IPS DF 4.7 (cell line): ENCODE data around the gene EMX1.

ENCODE experiments used
- DNase-seq: peaks from one replicate; pipeline ENCODE4 v3.0.0-alpha.2; 2013; ENCODE audit warnings: low spot score; ENCODE audit errors: extremely low read depth

EMX1 gene

GRCh38 chr2:72956936-72957335 lies 39.6 kb downstream of the EMX1 start:
- no peak for DNase-seq

DNA sequence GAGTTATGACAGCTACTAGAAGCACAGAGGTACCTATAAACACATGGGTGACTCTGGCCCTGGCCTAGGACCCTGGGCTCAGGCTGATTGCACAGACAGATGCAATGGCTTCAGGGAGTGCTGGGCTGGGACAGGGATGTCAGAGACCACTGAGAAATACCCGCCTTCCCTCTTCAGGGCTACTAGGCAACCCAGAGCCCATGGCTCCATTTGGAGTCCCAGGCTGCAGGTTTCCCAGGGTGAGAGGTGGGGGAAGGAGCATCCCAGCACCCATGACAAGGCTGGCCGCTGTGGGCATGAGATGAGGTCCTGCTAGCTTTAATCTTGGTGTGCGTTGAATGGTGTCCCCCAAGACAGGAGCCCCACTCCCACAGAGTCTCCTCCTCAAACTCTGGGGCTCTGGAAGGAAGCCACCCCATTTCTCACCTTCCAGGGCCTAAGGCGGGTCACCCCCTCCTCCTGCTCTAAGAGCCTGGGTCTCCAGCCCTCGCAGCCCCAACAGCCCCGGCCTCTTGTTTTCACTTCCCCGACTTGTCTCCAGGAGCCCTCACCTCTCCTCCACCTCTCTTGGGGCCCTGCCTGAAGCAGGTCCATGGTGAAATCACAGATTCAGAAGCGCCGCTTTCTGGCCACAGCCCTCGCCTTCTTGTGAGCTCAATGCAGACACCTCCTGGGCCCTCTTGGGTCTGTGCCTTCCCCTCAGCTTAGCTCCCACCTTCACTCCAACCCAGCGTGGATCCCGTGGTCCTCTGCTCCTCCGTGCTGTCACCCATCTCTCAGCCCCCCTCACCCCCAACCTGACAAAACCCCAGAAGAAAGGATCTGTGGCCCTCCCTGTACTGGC lies 41.4 kb downstream of the EMX1 start:
- no peak for DNase-seq

DNA sequence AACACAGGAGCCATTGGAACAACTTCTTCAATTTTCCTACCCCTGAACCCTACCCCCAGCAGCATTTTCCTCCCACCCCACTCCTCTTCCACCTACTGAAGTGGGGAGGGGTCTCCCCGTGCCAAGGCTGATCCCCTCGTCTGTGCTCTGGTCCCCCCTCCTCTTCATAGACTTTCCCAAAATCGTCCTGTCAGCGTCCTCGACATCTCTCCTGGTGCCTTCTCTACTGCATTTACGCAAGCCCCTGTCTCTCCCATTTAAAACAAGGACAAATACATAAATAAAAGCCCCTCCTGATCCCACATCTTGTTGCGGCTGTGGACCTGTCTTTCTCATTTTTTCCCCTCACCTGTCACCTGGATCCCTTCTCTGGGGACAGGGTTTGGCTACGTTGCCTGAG lies 42.2 kb downstream of the EMX1 start:
- no peak for DNase-seq

GRCh38 chr2:72959995-72960981 lies 43.0 kb downstream of the EMX1 start:
- no peak for DNase-seq

GRCh38 chr2:72961036-72961720 lies 43.9 kb downstream of the EMX1 start:
- DNase-seq: no peak

- DNase-seq: no peak
Observed at GRCh38 chr2:72961853-72962468, 44.6 kb downstream of the EMX1 start.

DNA sequence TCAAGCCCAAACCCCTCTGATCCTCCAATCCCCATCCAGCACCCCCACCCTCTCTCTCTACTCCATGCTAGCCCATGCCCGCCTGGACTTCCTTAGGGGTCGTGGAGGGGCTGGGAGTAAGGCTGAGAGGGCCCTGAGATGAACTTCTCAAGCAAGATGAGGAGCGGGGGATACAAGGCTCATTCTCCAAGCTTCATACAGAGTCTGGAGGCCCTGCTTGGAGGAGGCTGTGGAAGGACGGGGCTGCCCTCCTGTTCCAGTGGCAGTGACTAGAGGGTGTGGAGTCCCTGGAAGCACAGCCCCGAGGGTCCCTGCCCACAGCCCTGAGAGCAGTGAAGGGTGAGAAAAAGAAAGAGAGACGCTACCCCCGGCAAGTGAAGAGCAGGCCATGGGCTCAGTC lies 45.6 kb downstream of the EMX1 start:
- no peak for DNase-seq

DNA sequence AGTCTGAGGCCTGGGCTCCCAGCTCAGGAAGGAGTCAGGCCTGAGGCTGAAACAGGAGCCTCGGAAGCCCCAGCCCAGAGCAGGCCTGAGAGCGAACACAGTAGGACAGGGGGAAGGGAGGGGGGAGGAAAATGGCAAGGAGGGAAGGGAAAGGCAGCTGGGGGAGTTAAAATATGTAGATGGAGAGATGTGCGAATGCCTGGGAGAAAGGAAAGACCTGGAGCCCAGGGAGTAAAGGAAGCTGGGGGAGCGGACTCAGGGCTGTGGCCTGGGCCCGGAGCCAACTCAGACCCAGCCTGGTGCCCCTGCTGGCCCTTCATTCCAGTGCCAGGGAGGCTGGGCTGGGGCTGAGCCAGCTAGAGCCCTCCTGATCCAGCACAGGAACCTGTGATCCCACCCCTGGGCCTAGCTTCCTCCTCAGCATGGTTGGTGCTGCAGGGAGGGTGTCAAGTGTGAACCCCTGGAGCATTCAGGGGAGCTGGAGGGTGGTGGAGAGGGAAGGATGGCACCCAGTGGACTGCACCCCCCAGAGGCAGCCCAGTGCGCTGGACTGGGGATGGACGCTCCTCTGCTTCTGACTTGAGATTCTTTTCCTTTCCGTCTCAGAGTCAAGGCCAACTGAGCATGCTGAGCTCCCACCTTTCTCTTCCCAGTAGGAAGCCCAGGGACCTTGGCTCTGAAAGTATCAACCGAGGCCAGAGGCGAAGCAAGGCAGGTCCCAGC lies 46.3 kb downstream of the EMX1 start:
- DNase-seq: no peak

DNA sequence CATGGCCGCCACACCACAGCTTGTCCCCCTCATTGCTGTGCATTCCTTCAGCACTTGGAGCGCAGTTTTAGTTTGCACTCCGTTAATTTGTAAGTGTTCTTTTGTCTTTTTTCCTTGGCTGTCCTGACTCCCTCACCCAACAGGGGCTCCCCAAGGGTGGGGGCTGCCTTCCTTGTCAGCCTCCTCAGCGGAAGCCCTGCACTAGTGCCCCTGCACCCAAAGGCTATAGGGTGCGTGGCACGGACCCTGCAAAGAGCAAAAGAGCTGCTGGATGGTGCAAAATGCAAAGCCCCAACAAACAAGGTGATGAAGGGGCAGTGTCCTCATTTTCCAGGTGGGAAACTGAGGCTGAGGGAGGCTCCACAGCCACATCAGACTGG lies 46.8 kb downstream of the EMX1 start:
- no peak for DNase-seq

- no peak for DNase-seq
Observed at GRCh38 chr2:72965016-72965415, 47.7 kb downstream of the EMX1 start.

DNA sequence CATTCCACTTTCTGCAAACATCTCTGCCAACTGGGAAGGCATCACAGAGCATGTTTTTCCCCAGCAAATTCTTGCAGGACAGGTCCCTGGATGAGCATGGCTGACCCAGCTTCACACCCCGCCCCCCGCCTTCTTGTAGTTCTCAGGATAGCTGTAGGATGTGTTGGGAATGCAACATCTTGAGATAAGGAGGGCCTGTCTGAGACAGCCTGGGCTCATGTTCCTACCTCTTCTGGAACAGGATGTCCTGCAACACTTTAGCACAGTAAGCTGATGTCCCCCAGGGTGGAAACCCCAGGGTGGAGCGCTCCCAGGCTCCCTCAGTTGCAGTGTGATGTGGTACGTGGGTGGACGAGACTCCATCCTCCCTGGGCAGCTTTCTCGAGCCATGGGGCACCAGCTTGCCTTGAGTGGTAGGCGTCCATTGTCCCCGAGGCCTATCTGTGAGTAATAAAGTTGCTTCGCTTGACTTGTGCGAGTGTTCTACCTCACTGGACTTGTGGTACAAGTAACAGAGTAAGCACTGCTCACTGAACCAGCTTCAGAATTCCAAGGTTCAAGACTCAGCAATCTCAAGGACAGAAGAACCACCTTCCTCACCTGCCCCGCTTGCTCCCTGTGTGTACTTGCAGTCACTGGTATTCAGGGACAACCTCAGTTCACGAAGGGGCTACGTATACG lies 48.6 kb downstream of the EMX1 start:
- no peak for DNase-seq

- no peak for DNase-seq
Observed at GRCh38 chr2:72968286-72968685, 51.0 kb downstream of the EMX1 start.

GRCh38 chr2:72969706-72970105 lies 52.4 kb downstream of the EMX1 start:
- DNase-seq: no peak

DNA sequence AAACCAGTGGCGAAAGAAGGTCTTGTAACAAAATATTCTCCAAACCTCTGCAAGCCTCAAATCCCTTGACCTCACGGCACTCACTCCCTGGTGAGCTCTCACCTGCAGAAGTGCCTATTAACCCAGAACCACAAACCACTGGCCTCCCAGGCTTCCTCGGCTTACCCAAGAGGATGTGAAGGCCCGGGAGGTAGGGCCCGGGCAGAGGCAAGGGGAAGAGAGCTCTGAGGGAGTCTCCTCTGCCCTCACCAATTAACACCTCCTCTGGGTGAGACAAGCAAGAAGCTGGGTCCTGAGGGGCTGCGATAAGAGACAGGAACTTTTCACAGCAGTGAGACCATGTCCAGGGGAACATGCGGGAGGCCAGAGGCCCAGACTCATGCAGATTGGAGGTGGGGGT lies 53.7 kb downstream of the EMX1 start:
- no peak for DNase-seq

- no peak for DNase-seq
Observed at GRCh38 chr2:72972352-72973136, 55.2 kb downstream of the EMX1 start.

GRCh38 chr2:72973137-72973535 lies 55.8 kb downstream of the EMX1 start:
- DNase-seq: no peak

- DNase-seq: no peak
Observed at GRCh38 chr2:72973566-72974435, 56.5 kb downstream of the EMX1 start.

DNA sequence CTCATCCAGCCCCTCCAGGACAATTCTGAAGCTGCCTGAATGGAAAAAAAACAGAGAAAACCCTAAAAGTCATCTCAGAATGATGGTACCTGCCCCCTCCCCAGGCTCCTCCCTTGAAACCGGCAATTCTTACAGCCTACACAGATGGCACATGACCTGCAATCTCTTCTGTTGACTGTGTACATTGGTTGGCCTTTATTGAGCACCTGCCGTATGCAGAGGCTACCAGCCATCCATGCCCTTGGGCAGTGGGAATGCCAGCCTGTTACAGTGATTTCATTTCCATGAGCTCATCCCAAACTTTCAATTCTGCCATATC lies 57.1 kb downstream of the EMX1 start:
- DNase-seq: no peak

DNA sequence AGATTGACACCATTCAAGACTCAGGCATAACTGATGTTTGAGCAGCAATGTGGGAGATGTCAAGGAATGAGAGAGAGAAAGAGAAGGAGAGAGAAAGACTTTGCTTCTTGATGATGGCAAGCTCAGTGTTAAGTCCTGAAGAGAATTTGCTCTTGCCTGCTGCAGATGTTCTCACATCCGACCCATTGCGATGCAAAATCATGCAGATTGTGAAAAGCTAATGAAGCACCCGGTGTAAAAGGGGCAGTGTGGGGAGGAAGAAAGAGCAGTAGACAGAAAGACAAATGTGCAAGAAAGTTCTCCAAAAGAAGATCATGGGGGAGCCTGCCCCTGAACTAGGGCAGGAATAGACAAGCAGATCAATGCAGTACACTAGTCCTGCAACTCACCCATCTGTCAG lies 57.7 kb downstream of the EMX1 start:
- no peak for DNase-seq
